SJCRH30 (cell line): Measurements from ENCODE around the gene SLC9A9. TPM values are rescaled to one million over a fixed set of nuclear protein-coding genes. Genes with fewer than 3 reads are reported as not detected.

Experiments
- DNase-seq, 2 experiments: peaks; one replicate each; pipeline ENCODE4 v3.0.0-alpha.2; 2015 to 2020
- H3K27ac ChIP-seq: fragments of 250-450 bp; sonication (Bioruptor Pico); 2 replicates; pipeline ENCODE4 v1.5.1; 2020; ENCODE audit warnings: mild to moderate bottlenecking, moderate library complexity
- H3K27me3 ChIP-seq: fragments of 250-450 bp; sonication (Bioruptor Pico); 2 replicates; pipeline ENCODE4 v1.5.1; 2020; ENCODE audit warnings: mild to moderate bottlenecking, moderate library complexity
- H3K36me3 ChIP-seq: fragments of 250-450 bp; sonication (Bioruptor Pico); 2 replicates; pipeline ENCODE4 v1.5.1; 2020; ENCODE audit warnings: mild to moderate bottlenecking, moderate library complexity
- H3K4me1 ChIP-seq: fragments of 250-450 bp; sonication (Bioruptor Pico); 2 replicates; pipeline ENCODE4 v1.5.1; 2020; ENCODE audit warnings: mild to moderate bottlenecking, moderate library complexity
- H3K4me3 ChIP-seq: fragments of 250-450 bp; sonication (Bioruptor Pico); 2 replicates; pipeline ENCODE4 v1.5.1; 2020; ENCODE audit warnings: mild to moderate bottlenecking, moderate library complexity
- H3K9me3 ChIP-seq: fragments of 250-450 bp; sonication (Bioruptor Pico); replicated peaks from 2 replicates; pipeline ENCODE4 v1.5.1; 2020; ENCODE audit warnings: mild to moderate bottlenecking, moderate library complexity
- total RNA-seq: library from RNA; depleted of rRNA; stranded (reverse); fragments of >200 nt; shearing (Covaris generic); gene quantifications from 2 replicates; pipeline ENCODE4 v1.2.3, GENCODE V29; 2014

The SLC9A9 gene
- total RNA-seq, 1 experiment from 2014 or later = 1.4 TPM

DNA sequence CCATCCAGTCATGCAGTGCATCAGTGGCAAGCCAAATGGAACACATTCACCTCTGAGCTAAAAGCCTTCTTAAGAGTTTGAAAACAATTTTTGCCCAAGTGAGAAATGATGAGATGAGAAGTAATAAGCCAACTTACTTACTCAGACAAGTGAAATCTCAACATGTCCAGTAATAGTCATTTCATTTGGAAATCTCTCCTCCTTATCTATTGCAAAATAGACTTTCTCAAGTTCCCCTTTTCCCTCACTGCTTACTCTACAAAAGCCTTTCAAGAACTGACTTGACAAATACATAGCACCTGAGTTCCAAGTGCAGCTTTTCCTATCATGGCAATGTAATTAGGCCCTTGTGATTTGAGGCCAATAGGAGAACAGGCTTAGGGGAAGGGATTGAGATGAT, 282.3 kb downstream of the SLC9A9 start:
- Histone ChIP-seq H3K36me3 (no peaks in the 10 kb centered on the region), H3K27me3 (no peaks in the 10 kb centered on the region), H3K27ac (no peak overlapping the region), H3K4me1 (no peaks in the 10 kb centered on the region), H3K4me3 (no peak overlapping the region), H3K9me3 (no peaks in the 10 kb centered on the region)
- no peak for DNase-seq

DNA sequence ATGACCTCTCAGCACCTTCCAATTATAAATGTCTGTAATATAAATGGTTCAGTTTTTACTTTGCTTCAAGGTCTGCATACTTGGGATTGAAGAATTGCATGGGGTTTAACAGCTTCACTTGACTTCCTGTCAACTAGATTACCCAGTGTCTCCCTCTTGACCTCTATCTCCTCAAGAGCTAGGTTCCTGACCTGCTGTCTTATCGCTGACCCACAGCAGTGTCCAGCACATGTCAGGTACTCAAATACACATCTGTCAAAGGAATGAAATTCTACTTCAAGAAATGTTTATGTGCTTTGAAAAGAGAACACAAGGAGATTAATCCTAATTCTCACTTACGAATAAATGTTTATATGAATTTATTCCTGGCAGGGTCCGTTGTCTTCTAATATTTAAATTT, 284.5 kb downstream of the SLC9A9 start:
- Histone ChIP-seq H3K27me3 (no peaks in the 10 kb centered on the region), H3K27ac (no peak overlapping the region), H3K36me3 (no peaks in the 10 kb centered on the region), H3K9me3 (no peaks in the 10 kb centered on the region), H3K4me3 (no peak overlapping the region), H3K4me1 (no peaks in the 10 kb centered on the region)
- no peak for DNase-seq

DNA sequence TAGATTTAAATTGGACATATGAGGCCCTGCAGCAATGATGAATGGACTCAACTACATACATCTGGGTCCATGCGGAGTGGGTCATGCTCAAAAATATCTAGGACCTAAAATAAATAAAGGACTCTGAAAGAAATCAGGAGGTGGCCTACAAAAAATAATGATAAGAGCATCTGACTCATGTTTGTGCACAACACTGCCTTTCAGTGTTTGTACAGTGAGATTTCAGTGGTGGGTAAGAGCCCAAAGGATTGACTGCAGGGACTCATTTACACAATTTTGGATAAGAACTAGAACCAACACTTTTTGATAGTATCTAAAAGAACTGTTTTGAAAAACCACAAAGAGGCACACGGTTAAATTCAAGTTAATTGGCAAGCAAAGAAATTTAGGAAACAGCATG, 285.5 kb downstream of the SLC9A9 start:
- DNase-seq = no peak
- Histone ChIP-seq H3K4me1 (no peaks in the 10 kb centered on the region), H3K4me3 (no peak overlapping the region), H3K36me3 (no peaks in the 10 kb centered on the region), H3K27me3 (no peaks in the 10 kb centered on the region), H3K27ac (no peak overlapping the region), H3K9me3 (no peaks in the 10 kb centered on the region)

DNA sequence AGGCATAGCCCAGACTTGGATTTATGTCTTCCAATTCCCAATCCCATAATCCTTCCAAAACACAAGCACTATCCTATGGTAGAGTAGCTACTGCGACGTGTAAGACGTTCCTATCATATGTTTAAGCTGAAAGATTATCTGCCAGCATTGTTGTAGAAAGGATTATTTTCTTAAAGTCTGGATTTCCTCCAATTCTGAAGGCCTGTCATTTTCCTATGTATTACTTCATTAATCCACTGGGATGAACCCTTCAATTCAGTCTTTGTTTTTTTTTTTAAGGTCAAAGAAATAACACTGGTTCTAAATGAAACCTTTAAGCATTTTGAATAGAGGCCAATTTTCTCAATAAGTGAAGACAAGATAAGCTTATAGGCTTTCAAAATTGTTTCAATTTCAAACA, 289.0 kb downstream of the SLC9A9 start:
- DNase-seq = no peak
- no peak overlapping the region for H3K4me3 ChIP-seq
- no peaks in the 10 kb centered on the region for H3K9me3 ChIP-seq
- H3K27me3 ChIP-seq = no peaks in the 10 kb centered on the region
- H3K4me1 ChIP-seq = no peaks in the 10 kb centered on the region
- H3K36me3 ChIP-seq = no peaks in the 10 kb centered on the region
- H3K27ac ChIP-seq = no peak overlapping the region

DNA sequence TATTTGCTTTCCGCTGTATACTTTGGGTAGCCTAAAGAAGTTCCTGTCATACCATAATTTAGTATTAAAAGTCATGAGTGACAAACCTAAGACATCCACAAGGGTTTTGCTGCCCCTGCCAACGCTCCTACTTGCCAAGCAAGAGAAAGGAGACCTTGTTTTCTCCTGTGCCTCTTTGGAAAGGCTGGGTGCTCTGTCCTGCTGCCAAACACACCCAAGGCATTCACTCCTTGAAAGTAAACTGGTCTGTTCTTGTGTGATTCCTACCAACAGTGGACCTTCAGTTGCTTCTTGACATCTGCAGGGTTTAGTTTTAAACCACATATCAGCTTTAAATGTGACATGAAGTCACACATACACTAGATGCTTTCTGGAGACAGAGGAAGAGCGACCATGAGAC, 295.4 kb downstream of the SLC9A9 start:
- no peak overlapping the region for H3K4me3 ChIP-seq
- H3K36me3 ChIP-seq = no peaks in the 10 kb centered on the region
- no peak overlapping the region for H3K27ac ChIP-seq
- H3K27me3 ChIP-seq = no peaks in the 10 kb centered on the region
- H3K9me3 ChIP-seq = no peaks in the 10 kb centered on the region
- DNase-seq = no peak
- no peaks in the 10 kb centered on the region for H3K4me1 ChIP-seq

DNA sequence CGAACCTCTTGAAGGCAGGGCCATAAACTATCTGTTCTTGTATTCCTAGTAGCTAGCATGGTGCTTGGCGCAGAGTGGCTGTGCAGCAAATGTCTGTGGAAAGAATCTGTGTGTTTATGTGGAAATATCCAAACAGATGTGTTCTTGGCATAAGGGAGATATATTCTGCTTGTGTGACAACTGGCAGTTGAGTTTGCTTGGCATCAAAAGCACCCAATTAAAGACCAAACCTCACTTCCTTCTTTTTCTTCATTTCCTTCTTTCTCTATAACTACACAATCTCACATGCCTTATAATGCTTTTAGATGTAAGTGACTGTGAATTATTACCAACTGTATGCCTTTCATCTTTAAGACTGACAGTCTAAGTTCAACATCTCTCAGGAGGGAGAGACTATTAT, 296.5 kb downstream of the SLC9A9 start:
- Histone ChIP-seq H3K27me3 (no peaks in the 10 kb centered on the region), H3K9me3 (no peaks in the 10 kb centered on the region)
- DNase-seq = no peak

DNA sequence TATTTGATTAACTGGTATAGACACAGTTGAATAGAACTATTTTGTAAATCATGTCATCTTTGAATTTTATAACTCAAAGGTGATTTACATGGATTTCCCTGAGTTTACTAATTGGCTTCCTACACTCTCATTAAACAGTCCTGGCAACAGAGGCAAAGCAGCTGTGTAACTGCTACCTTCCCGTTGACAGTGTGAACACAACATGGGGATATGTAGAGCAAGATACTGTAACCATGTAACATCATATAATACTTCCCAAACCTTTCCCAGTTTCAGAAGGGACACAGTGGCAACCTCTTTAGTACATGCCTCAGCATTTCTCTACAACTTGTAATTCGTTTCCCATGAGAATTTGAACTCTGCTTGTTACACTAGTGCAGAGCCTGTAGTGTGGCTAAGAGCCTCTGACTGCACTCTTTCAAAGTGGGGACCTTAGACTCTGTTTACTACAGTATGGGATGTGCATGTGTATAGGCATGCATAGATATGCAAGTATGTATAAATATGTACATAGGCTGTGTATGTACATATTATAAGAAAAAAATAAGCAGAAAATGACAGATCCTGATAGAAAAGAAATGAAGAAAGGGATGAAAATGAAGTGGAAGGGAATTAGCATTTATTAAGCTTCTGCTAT, 299.3 kb downstream of the SLC9A9 start:
- H3K9me3 ChIP-seq = no peaks in the 10 kb centered on the region
- no peaks in the 10 kb centered on the region for H3K27me3 ChIP-seq
- H3K27ac ChIP-seq = no peak overlapping the region
- H3K4me1 ChIP-seq = no peaks in the 10 kb centered on the region
- DNase-seq = no peak
- no peak overlapping the region for H3K4me3 ChIP-seq
- H3K36me3 ChIP-seq = no peaks in the 10 kb centered on the region

More for the DNA sequence above, 296.5 kb downstream of the SLC9A9 start:
- Histone ChIP-seq H3K36me3 (no peaks in the 10 kb centered on the region), H3K4me3 (no peak overlapping the region), H3K27ac (no peak overlapping the region), H3K4me1 (no peaks in the 10 kb centered on the region)

DNA sequence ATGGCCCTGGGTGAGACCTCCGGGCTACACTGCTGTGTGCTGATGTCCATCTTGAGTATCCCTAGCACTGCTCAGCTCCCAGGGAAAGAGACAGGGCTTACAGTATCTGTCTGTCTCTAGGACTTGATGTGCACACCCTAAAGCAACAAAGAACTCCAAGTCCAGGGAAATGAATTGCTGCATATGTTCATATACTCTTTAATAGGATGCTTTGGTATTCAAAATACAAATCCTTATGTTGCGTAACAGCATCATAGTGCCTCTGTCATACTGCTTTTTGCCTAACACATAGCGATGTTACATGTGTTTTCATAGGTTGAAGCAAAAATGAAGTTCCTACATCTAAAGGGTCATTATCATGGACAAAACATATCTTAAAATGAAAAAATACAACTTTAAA, 299.9 kb downstream of the SLC9A9 start:
- Histone ChIP-seq H3K27me3 (no peaks in the 10 kb centered on the region), H3K27ac (no peak overlapping the region), H3K9me3 (no peaks in the 10 kb centered on the region), H3K36me3 (no peaks in the 10 kb centered on the region), H3K4me1 (no peaks in the 10 kb centered on the region), H3K4me3 (no peak overlapping the region)
- no peak for DNase-seq

DNA sequence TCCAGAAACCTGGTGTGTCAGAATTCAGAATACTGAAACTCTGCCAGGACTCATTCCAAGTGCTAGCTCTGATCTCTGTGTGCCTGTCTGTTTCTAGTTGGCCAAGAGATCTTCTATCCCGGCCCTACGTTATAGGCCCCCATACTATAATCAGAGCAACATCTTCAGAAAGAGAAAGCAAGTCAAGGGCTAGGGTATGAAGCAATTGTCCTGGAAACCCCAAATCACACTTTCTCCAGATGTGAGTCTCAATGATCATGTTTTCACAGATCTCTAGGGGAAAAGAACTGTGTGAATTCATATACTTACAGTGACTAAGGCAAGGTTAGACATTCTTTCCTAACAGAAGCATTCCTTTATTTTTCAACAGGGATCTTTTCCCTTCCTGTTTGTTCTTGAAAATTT, 309.7 kb downstream of the SLC9A9 start:
- Histone ChIP-seq H3K4me1 (no peaks in the 10 kb centered on the region), H3K36me3 (no peaks in the 10 kb centered on the region), H3K4me3 (no peak overlapping the region), H3K27me3 (no peaks in the 10 kb centered on the region; the same call in 1 of the 2 replicates), H3K9me3 (no peaks in the 10 kb centered on the region), H3K27ac (no peak overlapping the region)
- no peak for DNase-seq

DNA sequence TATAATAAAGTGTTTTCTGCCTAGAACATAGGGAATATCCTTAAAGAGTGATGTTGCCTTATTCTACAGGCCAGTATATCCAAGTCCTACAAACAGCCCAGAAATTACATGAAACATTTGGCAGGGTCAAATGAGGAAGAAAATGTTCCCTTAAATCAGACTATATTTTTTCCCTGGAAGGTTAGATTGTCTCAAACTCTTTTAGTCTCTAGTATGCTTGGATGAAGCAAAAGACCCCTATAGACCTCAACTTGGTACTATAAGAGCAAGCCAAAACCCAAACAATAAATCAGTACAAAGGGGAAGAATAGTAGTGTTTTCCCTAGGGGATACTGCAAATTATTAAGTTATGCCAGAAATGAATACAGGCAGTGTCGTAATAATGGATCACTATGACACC, 310.2 kb downstream of the SLC9A9 start:
- H3K4me3 ChIP-seq = no peak overlapping the region
- H3K27ac ChIP-seq = no peak overlapping the region
- no peaks in the 10 kb centered on the region for H3K4me1 ChIP-seq
- H3K27me3 ChIP-seq = no peaks in the 10 kb centered on the region; the same call in 1 of the 2 replicates
- H3K9me3 ChIP-seq = no peaks in the 10 kb centered on the region
- DNase-seq = no peak
- H3K36me3 ChIP-seq = no peaks in the 10 kb centered on the region

DNA sequence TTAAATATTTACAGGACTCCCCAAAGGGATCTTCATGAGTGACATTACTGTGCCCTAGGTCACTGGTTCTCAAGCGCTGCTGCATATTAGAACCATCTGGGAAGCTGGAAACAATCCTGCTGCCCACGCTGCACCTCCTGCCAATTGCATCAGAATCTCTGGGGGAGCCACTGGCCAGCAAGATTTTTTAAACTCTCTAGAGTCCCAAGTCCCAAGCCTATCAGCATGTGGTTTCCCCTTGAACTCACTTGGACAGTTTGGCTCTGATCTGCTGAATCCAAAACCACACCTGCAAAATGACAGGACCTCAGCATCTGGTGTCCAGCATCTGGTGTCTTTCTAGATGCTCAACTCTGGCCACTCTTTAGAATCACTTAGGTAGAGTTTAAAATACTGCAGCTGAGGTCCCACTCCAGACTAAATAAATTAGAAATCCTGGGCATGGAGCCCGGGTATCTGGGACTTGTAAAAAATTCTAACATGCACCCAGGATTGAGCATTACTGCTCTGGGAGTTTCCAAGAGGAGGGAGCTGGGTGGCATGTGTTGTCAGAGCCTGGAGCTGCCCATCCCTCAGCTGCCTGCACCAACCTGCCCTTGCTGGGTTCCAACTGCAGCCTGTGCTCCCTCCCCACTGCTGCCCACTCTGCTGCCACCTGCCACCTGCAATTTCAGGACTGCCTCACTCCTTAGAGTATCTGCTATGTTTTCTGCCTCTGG, 311.3 kb downstream of the SLC9A9 start:
- DNase-seq = no peak

DNA sequence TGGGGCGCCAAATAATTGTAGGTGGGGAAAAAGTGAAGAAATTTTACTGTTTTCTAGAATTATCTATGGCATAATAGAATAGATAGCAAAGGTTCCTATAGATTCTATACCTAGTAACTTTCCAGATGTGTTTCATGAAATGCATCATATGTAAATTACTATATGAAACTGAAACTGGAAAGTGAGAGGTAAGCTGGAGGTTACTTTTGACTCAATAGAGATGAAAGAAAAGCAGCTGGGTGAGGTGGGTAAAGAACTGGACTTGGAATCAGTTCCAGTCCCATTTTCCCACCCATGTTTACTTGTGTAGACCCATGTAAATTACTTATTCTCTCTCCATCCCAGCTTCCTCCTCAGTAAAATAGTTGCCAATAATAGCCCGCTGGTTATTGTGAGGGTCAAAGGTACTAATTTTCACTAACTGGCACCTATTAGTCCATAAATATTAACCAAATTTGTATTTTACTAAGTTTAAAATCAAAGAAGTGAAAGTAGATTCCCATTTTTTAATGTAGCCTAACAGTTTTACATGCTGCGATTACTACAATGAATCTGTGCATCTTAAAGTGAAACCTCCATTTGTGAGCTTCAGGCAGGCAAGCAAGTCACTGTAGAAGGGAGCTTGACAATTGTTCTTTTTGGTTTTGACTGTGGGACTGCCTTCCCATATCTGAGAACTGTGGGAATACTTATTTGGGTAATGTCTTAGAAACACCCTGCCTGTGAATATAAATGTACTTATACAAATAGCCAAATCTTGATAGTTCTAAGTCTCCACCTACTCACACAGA, 312.1 kb downstream of the SLC9A9 start:
- Histone ChIP-seq H3K27me3 (no peaks in the 10 kb centered on the region; the same call in 1 of the 2 replicates), H3K36me3 (no peaks in the 10 kb centered on the region), H3K9me3 (no peaks in the 10 kb centered on the region), H3K4me3 (no peak overlapping the region), H3K4me1 (no peaks in the 10 kb centered on the region), H3K27ac (no peak overlapping the region)
- DNase-seq = no peak

More for the DNA sequence above, 311.3 kb downstream of the SLC9A9 start:
- no peak overlapping the region for H3K4me3 ChIP-seq
- no peaks in the 10 kb centered on the region for H3K9me3 ChIP-seq
- H3K27ac ChIP-seq = no peak overlapping the region
- H3K4me1 ChIP-seq = no peaks in the 10 kb centered on the region
- H3K27me3 ChIP-seq = no peaks in the 10 kb centered on the region; the same call in 1 of the 2 replicates
- no peaks in the 10 kb centered on the region for H3K36me3 ChIP-seq

DNA sequence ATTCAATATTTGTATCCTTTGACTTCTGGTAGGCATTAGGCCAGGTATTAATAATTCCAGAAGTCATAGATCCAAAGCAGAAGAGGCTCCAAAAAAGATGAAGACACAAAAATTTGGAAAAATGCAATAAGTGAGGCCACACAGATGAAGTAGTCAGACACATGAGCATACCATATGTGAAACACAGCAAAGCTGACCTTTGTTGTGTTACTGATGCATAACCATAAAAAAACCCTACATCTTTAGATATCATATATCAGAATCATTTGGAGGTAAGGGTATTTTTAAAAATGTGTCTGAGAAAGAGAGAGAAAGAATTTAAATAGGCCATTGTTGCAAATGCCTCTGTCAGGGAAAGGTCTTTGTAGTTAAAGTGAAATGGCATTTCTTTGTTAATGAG, 314.9 kb downstream of the SLC9A9 start:
- no peak for DNase-seq
- no peaks in the 10 kb centered on the region for H3K36me3 ChIP-seq
- no peak overlapping the region for H3K4me3 ChIP-seq
- H3K27me3 ChIP-seq = no peaks in the 10 kb centered on the region; the same call in 1 of the 2 replicates
- H3K9me3 ChIP-seq = no peaks in the 10 kb centered on the region
- H3K4me1 ChIP-seq = no peaks in the 10 kb centered on the region
- H3K27ac ChIP-seq = no peak overlapping the region

DNA sequence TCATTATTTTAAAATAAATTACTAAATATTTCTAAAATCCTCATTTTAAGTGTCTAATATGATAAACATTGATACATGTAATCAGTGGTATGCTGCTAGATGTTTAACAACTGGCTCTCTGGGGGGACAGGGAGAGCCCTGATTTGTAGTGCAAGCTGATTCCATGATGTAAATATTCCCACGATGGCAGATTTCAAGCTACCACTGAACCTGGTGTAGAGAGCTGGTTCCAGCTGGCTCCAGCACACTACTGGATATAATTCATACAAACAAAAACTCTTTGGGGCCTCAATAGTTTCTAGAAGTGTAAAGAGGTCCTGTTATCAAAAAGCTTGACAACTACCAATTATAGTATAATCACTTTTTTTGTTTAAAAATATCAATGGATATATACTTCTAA, 316.2 kb downstream of the SLC9A9 start:
- no peak overlapping the region for H3K4me3 ChIP-seq
- no peak overlapping the region for H3K27ac ChIP-seq
- DNase-seq = no peak
- no peaks in the 10 kb centered on the region for H3K4me1 ChIP-seq
- no peaks in the 10 kb centered on the region for H3K36me3 ChIP-seq
- no peaks in the 10 kb centered on the region; the same call in 1 of the 2 replicates for H3K27me3 ChIP-seq
- H3K9me3 ChIP-seq = no peaks in the 10 kb centered on the region

DNA sequence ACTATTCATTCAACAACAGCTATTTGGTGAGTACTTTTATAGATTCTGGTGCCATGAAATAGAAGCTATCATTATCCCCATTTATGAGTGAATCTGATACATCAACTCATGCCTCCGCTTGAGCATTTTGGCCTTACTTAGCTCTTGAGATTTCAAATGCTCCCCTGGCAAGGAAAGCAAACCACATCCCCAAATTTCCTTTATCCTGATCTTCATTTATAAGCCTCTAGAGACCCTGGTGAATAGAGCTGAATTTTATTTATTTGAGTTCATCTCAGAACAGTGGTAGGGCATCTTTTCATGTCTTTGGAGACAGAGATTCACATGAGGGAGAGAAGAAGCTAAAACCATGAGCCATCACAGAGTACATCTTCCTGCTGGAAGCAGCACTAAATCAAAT, 317.2 kb downstream of the SLC9A9 start:
- Histone ChIP-seq H3K27ac (no peak overlapping the region), H3K36me3 (no peaks in the 10 kb centered on the region), H3K9me3 (no peaks in the 10 kb centered on the region), H3K27me3 (no peaks in the 10 kb centered on the region; the same call in 1 of the 2 replicates), H3K4me1 (no peaks in the 10 kb centered on the region), H3K4me3 (no peak overlapping the region)
- no peak for DNase-seq
